Left lobe of liver (tissue), 2 donors: ENCODE results near the gene PPP3CA. TPM values are rescaled to one million over a fixed set of nuclear protein-coding genes. Genes with fewer than 3 reads are reported as not detected.

Experiments
- ATAC-seq: fragments of 200-7000 bp; cut with Tn5 transposase; one replicate; pipeline ENCODE4 v1.9.1; 2020; ENCODE audit warnings: mild to moderate bottlenecking, moderate library complexity
- DNase-seq: peaks from one replicate; pipeline ENCODE4 v3.0.0-alpha.2; 2020; ENCODE audit warnings: low spot score
- total RNA-seq: library from RNA; stranded (reverse); gene quantifications from one replicate; pipeline ENCODE4 v1.2.1, GENCODE V29; 2021
- donor health status: DM: no; HTN: no; CAD: no; lungs with moderate emphysema.
- donor health status: DM: no; HTN: yes; CAD: no.

Gene PPP3CA
- total RNA-seq, 1 donor from 2014 or later: 11.1 TPM

- no peak for DNase-seq
Measured at GRCh38 chr4:100981447-100982204, 365.7 kb downstream of the PPP3CA start.

GRCh38 chr4:100979736-100980135 is 367.6 kb downstream of the PPP3CA start:
- DNase-seq: no peak
- no peak for ATAC-seq

More at GRCh38 chr4:100981447-100982204, 365.7 kb downstream of the PPP3CA start:
- ATAC-seq: no peak

GRCh38 chr4:100977746-100978397 is 369.5 kb downstream of the PPP3CA start:
- ATAC-seq (peak; percentile 94), DNase-seq (peak; percentile 66)

- ATAC-seq (peak; percentile 65), DNase-seq (no peak)
Measured at GRCh38 chr4:100977274-100977673, 370.1 kb downstream of the PPP3CA start.
